ENCODE measurements around the gene RNF213.

RNF213 gene

GRCh38 chr17:80443498-80443897 is 182.8 kb downstream of the RNF213 start:
- no peak for DNase-seq

DNA sequence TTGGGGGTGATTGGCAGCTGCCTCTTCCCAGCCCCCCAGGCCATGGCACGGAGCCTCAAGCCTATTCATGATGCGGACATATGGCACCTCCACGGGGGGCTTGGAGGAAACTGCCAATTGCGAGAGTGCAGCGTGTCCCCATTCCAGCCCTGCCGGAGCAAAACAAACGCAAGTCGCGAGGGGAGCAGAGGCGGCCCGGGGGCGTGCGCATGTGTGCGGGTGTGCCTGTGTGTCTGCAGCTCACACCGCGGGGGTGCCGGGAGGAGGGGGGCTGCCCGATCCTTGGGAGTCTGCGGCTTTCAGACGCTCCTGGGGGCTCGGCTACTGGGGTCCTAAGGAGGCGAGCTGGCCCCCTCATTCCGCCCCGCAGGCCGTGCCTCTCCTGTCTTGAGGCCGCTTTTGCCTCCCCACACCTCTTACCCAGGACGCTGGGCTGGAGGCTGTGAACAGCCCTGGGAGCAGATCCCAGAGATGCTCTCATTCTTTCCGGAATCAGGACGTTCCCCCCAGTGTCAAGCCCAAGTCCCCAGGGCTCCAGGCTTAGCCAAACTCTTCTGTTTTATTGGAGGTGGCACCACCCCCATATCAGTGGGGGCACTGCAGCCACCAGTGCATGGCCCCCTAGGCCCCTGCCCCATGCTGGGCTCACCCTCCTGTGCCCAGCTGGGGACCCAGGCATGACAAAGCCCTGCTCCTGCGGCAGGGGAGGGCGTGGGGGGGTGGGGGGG is 183.4 kb downstream of the RNF213 start:
- DNase-seq = no peak

DNA sequence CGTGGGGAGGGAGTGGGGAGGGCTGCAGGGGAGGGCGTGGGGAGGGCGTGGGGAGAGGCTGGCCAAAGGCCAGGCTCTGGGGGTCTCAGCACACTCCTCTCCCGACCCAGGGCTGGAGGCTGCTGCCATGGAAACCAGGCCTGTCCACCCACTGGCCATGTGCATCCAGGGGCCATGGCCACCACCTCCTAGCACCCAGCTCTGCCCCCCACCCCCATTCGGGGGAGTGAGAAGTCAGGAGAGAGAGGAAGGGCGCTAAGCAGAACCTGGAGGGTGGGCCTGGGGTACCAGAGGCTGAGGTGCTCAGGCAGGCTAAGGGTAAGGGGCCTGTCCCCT is 184.0 kb downstream of the RNF213 start:
- no peak for DNase-seq

DNA sequence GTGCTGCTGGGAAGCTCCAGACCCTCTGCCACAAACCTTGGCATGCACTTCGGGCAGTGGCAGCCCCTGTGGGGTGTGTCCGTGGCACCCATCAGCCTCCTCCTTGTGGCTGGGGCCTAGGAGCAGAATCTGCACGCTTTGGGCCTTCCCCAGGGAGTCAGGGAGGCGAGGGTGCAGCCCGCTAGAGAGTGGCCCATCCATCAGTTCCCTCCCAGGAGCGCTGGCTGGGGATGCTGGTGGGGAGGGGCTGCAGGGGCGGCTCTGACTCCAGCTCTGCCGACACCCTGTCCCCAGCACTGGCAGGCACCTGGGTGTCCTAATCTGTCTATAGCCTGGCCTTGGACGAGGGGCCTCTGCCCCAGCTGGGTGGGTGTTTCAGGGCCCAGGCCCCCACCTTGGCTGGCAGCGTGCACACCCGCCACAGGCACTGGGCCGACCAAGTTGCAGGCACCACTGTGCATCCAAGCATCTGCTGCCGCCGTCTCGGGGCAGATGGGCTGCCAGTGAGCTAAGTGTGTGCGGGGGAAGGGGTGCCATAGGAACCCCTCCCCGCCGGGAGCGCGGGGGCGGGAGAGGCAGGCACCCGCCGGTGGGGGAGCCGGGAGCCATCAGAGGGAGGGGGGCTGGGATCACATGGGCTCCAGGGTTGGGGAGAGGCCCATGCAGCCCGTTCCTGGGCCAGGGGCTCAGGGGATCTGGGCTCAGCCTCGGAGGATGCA is 184.5 kb downstream of the RNF213 start:
- no peak for DNase-seq

DNA sequence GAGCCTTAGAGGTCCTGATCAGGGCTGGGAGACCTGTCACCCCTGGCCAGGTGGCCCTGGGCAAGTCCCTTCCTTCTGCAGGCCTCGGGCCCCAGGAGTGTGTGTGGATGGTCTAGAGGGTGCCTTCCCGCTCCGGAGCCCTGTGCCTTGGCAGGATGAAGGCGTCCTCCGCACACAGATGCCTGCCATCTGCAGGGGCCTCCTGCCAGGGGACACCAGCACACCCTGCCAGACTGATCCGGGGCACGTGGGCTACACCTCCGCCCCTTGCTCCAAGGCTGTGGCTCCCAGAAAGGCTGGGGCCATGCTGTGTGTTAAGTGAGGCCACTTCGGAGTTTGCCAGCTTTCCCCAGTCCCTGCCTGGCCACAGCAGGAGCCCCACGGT is 185.1 kb downstream of the RNF213 start:
- no peak for DNase-seq

GRCh38 chr17:80446645-80447405 is 186.2 kb downstream of the RNF213 start:
- DNase-seq = no peak

GRCh38 chr17:80447790-80448189 is 187.1 kb downstream of the RNF213 start:
- DNase-seq = no peak
